ENCODE measurements around the gene STK39.

Gene STK39

GRCh38 chr2:168158586-168158985, 88.8 kb downstream of the STK39 start:
- DNase-seq (ENCODE audit: low read depth), result no peak

GRCh38 chr2:168157926-168158325, 89.5 kb downstream of the STK39 start:
- no peak for DNase-seq (ENCODE audit: low read depth)

- no peak for DNase-seq (ENCODE audit: low read depth)
Observed at GRCh38 chr2:168157070-168157469, 90.3 kb downstream of the STK39 start.

GRCh38 chr2:168156661-168157060, 90.7 kb downstream of the STK39 start:
- DNase-seq (ENCODE audit: low read depth), result no peak

GRCh38 chr2:168155680-168156079, 91.7 kb downstream of the STK39 start:
- no peak for DNase-seq (ENCODE audit: low read depth)

- DNase-seq (ENCODE audit: low read depth), result no peak
Observed at GRCh38 chr2:168155046-168155445, 92.3 kb downstream of the STK39 start.

GRCh38 chr2:168152902-168153530, 94.4 kb downstream of the STK39 start:
- DNase-seq (ENCODE audit: low read depth), result no peak

GRCh38 chr2:168149986-168150385, 97.4 kb downstream of the STK39 start:
- DNase-seq (ENCODE audit: low read depth), result no peak

GRCh38 chr2:168149150-168149974, 98.0 kb downstream of the STK39 start:
- DNase-seq (ENCODE audit: low read depth), result no peak

GRCh38 chr2:168147830-168148794, 99.3 kb downstream of the STK39 start:
- no peak for DNase-seq (ENCODE audit: low read depth)

GRCh38 chr2:168146892-168147810, 100.2 kb downstream of the STK39 start:
- no peak for DNase-seq (ENCODE audit: low read depth)

- DNase-seq (ENCODE audit: low read depth), result no peak
Observed at GRCh38 chr2:168145426-168146310, 101.7 kb downstream of the STK39 start.

GRCh38 chr2:168145011-168145410, 102.4 kb downstream of the STK39 start:
- DNase-seq (ENCODE audit: low read depth), result no peak

- DNase-seq (ENCODE audit: low read depth), result no peak
Observed at GRCh38 chr2:168143813-168144212, 103.6 kb downstream of the STK39 start.

- no peak for DNase-seq (ENCODE audit: low read depth)
Observed at GRCh38 chr2:168140892-168141291, 106.5 kb downstream of the STK39 start.

GRCh38 chr2:168139852-168140251, 107.5 kb downstream of the STK39 start:
- DNase-seq (ENCODE audit: low read depth), result no peak

GRCh38 chr2:168138901-168139300, 108.5 kb downstream of the STK39 start:
- DNase-seq (ENCODE audit: low read depth), result no peak

- no peak for DNase-seq (ENCODE audit: low read depth)
Observed at GRCh38 chr2:168138374-168138773, 109.0 kb downstream of the STK39 start.

- no peak for DNase-seq (ENCODE audit: low read depth)
Observed at GRCh38 chr2:168137510-168138180, 109.8 kb downstream of the STK39 start.
